ENCODE data around the gene TOMM6. TPM values are rescaled to one million over a fixed set of nuclear protein-coding genes. Genes with fewer than 3 reads are reported as not detected.

Gene TOMM6
- total RNA-seq, 2 donors from 2014 or later, result 158 to 233 TPM

DNA sequence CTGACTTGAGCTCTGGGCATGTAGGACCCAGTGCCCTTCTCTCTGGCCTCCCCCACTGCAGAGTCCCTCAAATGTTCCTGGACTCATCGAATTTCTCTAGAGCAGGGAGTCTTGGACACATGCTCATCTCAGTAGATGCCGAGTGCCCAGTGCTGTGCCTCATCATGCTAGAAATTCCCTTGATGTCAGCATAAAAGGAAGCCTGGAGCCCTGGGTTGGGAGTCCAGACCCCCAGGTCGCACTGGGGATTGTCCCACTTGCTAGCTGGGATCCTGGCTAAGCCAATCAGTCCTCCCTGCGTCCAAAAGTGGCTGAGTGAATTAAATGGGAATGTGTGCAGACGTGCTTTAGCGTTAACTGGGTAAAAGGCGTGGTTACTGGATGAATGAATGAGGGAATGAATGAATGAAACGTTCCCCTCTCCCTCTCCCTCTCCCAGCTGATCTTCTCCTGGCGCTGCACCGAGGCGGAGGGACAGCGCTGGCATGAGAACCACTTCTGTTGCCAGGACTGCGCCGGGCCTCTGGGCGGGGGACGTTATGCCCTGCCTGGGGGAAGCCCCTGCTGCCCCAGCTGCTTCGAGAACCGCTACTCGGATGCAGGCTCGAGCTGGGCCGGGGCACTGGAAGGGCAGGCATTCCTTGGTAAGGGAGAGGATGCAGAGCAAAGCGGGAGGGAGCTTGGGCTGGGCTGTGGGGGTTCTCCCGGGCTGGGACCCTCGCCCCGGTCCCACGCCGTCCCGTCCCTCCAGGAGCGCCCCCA lies 1.6 kb upstream of the TOMM6 start:
- intact Hi-C loops (cut with DNase I), result loop anchor here (2.0 to 10.0 kb wide), 3 partner anchors 51 to 191 kb away; partner anchors contain the start of genes BYSL, MED20 and TFEB
- Histone ChIP-seq H3K9me3 (no peaks in the 10 kb centered on the region), H3K27me3 (replicated peaks; ENCODE audit: insufficient read depth) (no peaks in the 10 kb centered on the region), H3K4me1 (replicated peaks) (peaks cover 28% of the 10 kb centered on the region), H3K27ac (peak overlapping the region; percentile 92 to 93), H3K36me3 (peaks cover 0 to 3% of the 10 kb centered on the region in 2 donors), H3K4me3 (peak overlapping the region; percentile 57 to 90)
- WGBS, result 12% methylated on average over 29 of the region's 29 CpGs
- no peak for TF ChIP-seq POLR2A (IDR thresholded peaks at IDR 0.05)
- DNase-seq (ENCODE audit: low spot score), result no peak

- peak; percentile 83 for DNase-seq (ENCODE audit: low spot score)
- Histone ChIP-seq H3K36me3 (peaks cover 0 to 3% of the 10 kb centered on the region in 2 donors), H3K27ac (peak overlapping the region; percentile 92 to 93), H3K4me3 (peak overlapping the region; percentile 57 to 90), H3K27me3 (replicated peaks; ENCODE audit: insufficient read depth) (no peaks in the 10 kb centered on the region), H3K4me1 (replicated peaks) (peaks cover 20% of the 10 kb centered on the region), H3K9me3 (no peaks in the 10 kb centered on the region)
- 3% methylated on average over 18 of the region's 58 CpGs for WGBS
- peak; percentile 83 to 97 (median 92) for TF ChIP-seq CTCF (IDR thresholded peaks at IDR 0.05)
- peak; percentile 31 for TF ChIP-seq POLR2AphosphoS5 (IDR thresholded peaks at IDR 0.05)
- peak; percentile 46 for TF ChIP-seq POLR2A (IDR thresholded peaks at IDR 0.05)
- intact Hi-C loops (cut with DNase I), result loop anchor here (2.0 to 10.0 kb wide), 3 partner anchors 52 to 192 kb away; partner anchors contain the start of genes BYSL, MED20 and TFEB
Measured at GRCh38 chr6:41786451-41787218, 859 bp upstream of the TOMM6 start.

GRCh38 chr6:41789390-41789724 lies 1.9 kb downstream of the TOMM6 start:
- peaks cover 17% of the 10 kb centered on the region for H3K4me1 ChIP-seq (replicated peaks)
- TF ChIP-seq CTCF (IDR thresholded peaks at IDR 0.05) (no peak), POLR2AphosphoS5 (IDR thresholded peaks at IDR 0.05) (no peak), POLR2A (IDR thresholded peaks at IDR 0.05) (no peak)
- intact Hi-C loops (cut with DNase I), result loop anchor here (5.0 to 10.0 kb wide), 2 partner anchors 133 to 195 kb away; partner anchors contain the start of genes BYSL and MED20
- no peaks in the 10 kb centered on the region for H3K27me3 ChIP-seq (replicated peaks; ENCODE audit: insufficient read depth)
- H3K27ac ChIP-seq, result no peak overlapping the region
- H3K36me3 ChIP-seq, result peaks cover 0 to 3% of the 10 kb centered on the region in 2 donors
- no peak for DNase-seq (ENCODE audit: low spot score)
- H3K9me3 ChIP-seq, result no peaks in the 10 kb centered on the region
- no peak overlapping the region for H3K4me3 ChIP-seq
- WGBS, result 78% methylated on average over 3 of the region's 3 CpGs

DNA sequence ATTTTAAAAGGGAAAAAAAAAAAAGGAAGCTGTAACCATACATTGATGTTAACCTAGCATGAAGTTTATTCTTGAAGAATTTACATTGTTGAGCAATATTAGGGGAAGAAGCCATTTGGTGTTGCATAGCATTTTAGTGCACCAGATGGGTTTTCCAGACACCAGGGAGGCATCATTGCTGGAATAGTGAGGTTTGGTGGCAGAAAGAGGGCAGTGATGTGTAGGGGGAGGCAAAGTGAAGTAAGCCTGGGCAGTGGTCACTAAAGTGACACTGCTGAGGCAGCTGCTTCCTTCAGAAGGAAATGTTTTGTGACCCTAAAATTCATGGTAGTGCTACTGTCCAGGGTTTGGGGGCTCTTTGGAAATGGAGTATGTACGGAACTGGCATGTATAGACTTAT lies 2.6 kb downstream of the TOMM6 start:
- WGBS, result 93% methylated on average over 1 of the region's 1 CpG
- peaks cover 0 to 3% of the 10 kb centered on the region in 2 donors for H3K36me3 ChIP-seq

More for the DNA sequence above, 2.6 kb downstream of the TOMM6 start:
- no peaks in the 10 kb centered on the region for H3K9me3 ChIP-seq
- intact Hi-C loops (cut with DNase I), result no loop called here
- TF ChIP-seq POLR2A (IDR thresholded peaks at IDR 0.05), result no peak
- no peak for TF ChIP-seq CTCF (IDR thresholded peaks at IDR 0.05)
- no peak for TF ChIP-seq POLR2AphosphoS5 (IDR thresholded peaks at IDR 0.05)
- no peak for DNase-seq (ENCODE audit: low spot score)
- H3K27ac ChIP-seq, result no peak overlapping the region
- no peak overlapping the region for H3K4me3 ChIP-seq
- H3K4me1 ChIP-seq (replicated peaks), result peaks cover 12% of the 10 kb centered on the region
- no peaks in the 10 kb centered on the region for H3K27me3 ChIP-seq (replicated peaks; ENCODE audit: insufficient read depth)

All from prostate gland (tissue), 2 donors.